ENCODE measurements around the gene TBK1. TPM values are rescaled to one million over a fixed set of nuclear protein-coding genes. Genes with fewer than 3 reads are reported as not detected.

Gene TBK1
- total RNA-seq, 2 donors from 2014 or later = 14.8 to 21.0 TPM

DNA sequence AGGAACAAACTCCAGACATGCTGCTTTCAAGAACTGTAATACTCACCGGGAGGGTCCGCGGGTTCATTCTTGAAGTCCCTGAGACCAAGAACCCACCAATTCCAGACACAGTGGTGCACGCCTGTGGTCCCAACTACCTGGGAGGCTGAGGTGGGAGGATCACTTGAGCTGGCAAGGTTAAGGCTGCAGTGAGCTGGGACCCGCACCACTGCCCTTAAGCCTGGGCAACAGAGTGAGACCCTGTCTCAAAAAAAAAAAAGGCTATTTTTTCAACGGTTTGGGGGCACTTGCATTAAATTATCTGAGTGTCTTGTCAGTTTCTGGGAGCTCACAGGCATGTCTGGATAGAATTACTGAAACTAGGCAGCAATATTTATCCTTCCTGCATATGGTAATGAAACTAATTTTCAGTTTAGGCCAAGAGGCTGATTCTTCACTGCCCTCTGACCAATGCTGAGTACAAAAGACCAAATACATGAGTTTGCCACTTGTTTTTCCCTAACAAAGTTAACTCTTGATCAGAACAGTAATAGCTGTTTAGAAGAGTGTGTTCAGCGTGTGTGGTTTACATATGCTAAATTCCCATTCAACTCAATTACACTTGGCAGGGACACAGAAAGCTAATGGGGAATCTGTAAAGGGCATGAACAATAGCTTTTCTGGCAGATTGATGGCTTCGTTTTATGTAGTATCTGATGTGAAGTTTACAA, 92.6 kb downstream of the TBK1 start:
- TF ChIP-seq, protein P1, sequence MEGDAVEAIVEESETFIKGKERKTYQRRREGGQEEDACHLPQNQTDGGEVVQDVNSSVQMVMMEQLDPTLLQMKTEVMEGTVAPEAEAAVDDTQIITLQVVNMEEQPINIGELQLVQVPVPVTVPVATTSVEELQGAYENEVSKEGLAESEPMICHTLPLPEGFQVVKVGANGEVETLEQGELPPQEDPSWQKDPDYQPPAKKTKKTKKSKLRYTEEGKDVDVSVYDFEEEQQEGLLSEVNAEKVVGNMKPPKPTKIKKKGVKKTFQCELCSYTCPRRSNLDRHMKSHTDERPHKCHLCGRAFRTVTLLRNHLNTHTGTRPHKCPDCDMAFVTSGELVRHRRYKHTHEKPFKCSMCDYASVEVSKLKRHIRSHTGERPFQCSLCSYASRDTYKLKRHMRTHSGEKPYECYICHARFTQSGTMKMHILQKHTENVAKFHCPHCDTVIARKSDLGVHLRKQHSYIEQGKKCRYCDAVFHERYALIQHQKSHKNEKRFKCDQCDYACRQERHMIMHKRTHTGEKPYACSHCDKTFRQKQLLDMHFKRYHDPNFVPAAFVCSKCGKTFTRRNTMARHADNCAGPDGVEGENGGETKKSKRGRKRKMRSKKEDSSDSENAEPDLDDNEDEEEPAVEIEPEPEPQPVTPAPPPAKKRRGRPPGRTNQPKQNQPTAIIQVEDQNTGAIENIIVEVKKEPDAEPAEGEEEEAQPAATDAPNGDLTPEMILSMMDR (IDR thresholded peaks at IDR 0.05) = no peak
- Histone ChIP-seq H3K27ac (no peak overlapping the region), H3K4me3 (no peak overlapping the region), H3K36me3 (no peaks in the 10 kb centered on the region), H3K4me1 (no peaks in the 10 kb centered on the region), H3K9me3 (no peaks in the 10 kb centered on the region), H3K9ac (ENCODE audit: low read depth in 2 of 2, low read length in 2 of 2) (no peak overlapping the region), H3K27me3 (no peaks in the 10 kb centered on the region)
- no peak for DNase-seq
- intact Hi-C loops (cut with DNase I) = no loop called here

DNA sequence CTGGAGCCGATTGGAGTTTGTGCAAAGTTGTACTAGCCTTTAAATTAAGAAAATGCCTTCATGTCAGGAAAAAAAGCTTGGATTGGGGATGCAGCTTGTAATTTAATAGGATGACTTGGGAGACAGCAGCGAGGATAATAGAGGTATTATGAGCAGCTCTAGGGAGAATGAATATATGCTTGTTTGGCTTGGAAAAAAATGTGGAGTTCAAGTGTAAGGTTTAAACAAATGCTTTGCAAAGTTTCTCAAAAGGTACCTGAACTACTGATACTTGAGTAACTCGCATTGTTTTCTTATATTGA, 93.1 kb downstream of the TBK1 start:
- Histone ChIP-seq H3K27me3 (no peaks in the 10 kb centered on the region), H3K36me3 (no peaks in the 10 kb centered on the region), H3K4me3 (no peak overlapping the region), H3K9ac (ENCODE audit: low read depth in 2 of 2, low read length in 2 of 2) (no peak overlapping the region), H3K4me1 (no peaks in the 10 kb centered on the region), H3K27ac (no peak overlapping the region), H3K9me3 (no peaks in the 10 kb centered on the region)
- TF ChIP-seq, protein P1 (IDR thresholded peaks at IDR 0.05) = no peak
- intact Hi-C loops (cut with DNase I) = no loop called here
- DNase-seq = no peak

GRCh38 chr12:64549108-64549507, 97.2 kb downstream of the TBK1 start:
- H3K27me3 ChIP-seq = no peaks in the 10 kb centered on the region
- TF ChIP-seq, protein P1 (IDR thresholded peaks at IDR 0.05) = no peak
- intact Hi-C loops (cut with DNase I) = loop anchor here (2.0 kb wide), 1 partner anchor 146 kb away; no protein-coding TSS in a partner anchor
- no peak overlapping the region for H3K27ac ChIP-seq
- no peak overlapping the region for H3K4me3 ChIP-seq
- H3K4me1 ChIP-seq = no peaks in the 10 kb centered on the region
- no peaks in the 10 kb centered on the region for H3K9me3 ChIP-seq
- H3K36me3 ChIP-seq = no peaks in the 10 kb centered on the region
- no peak for DNase-seq
- H3K9ac ChIP-seq (ENCODE audit: low read depth in 2 of 2, low read length in 2 of 2) = no peak overlapping the region

DNA sequence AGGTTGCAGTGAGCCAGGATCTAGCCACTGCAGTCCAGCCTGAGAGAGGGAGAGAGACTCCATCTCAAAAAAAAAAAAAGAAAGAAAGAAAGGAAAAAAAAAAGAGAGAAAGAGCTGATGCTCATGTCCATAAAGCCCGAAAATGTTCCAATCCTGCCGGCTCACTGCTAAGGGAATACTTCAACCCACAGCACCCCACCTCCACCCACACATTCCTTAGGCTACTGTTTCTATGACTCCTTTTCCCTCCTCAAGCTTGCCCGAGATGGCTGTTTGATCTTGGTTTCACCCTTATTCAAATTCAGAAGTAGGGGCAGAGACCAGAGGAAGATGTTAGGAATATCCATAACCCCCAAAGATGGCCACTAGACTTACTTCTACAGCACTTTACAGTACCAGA, 98.8 kb downstream of the TBK1 start:
- Histone ChIP-seq H3K36me3 (no peaks in the 10 kb centered on the region), H3K9ac (ENCODE audit: low read depth in 2 of 2, low read length in 2 of 2) (no peak overlapping the region), H3K27ac (no peak overlapping the region), H3K4me1 (no peaks in the 10 kb centered on the region), H3K4me3 (no peak overlapping the region), H3K9me3 (no peaks in the 10 kb centered on the region), H3K27me3 (no peaks in the 10 kb centered on the region)
- TF ChIP-seq, protein P1 (IDR thresholded peaks at IDR 0.05) = no peak
- intact Hi-C loops (cut with DNase I) = no loop called here
- no peak for DNase-seq

DNA sequence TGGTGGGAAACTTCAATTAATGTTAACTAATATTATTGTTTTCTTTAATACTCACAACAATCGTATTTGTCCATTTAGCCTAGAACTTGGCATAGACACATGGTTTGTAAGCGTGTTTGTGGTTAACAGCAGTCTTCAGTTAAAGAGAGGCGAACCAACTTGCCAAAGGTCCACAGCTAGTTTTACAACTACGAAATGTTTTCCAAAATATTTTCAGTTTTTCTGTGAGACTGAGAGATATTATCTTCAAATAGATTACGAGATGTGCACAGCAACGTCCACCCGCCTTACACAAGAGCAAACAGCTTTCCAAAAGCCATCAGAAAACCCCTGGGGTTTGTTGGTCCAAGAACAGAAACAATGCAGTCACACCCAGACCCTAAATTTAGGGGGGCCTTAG, 99.8 kb downstream of the TBK1 start:
- Histone ChIP-seq H3K4me3 (no peak overlapping the region), H3K9me3 (no peaks in the 10 kb centered on the region), H3K36me3 (no peaks in the 10 kb centered on the region), H3K27me3 (no peaks in the 10 kb centered on the region), H3K27ac (no peak overlapping the region), H3K4me1 (no peaks in the 10 kb centered on the region), H3K9ac (ENCODE audit: low read depth in 2 of 2, low read length in 2 of 2) (no peak overlapping the region)
- no peak for DNase-seq
- intact Hi-C loops (cut with DNase I) = no loop called here
- TF ChIP-seq, protein P1 (IDR thresholded peaks at IDR 0.05) = no peak

Other genes starting within 250 kb of the TBK1 start
- gene KICS2, start 229.8 kb upstream of the TBK1 start, total RNA-seq = 1 to 10 TPM; 3.4 to 5.5 TPM
- gene C12orf56, start 61.4 kb upstream of the TBK1 start, total RNA-seq = under 1 TPM; 0.74 to 0.77 TPM
- 10 to 100 TPM; 29.8 to 51.0 TPM for gene XPOT, start 47.7 kb upstream of the TBK1 start, total RNA-seq
- gene RASSF3, start 158.4 kb downstream of the TBK1 start, total RNA-seq = 10 to 100 TPM; 52.6 to 90.3 TPM

Measured in colonic mucosa (tissue), 4 donors.